ENCODE measurements around the gene SMYD3. TPM values are rescaled to one million over a fixed set of nuclear protein-coding genes. Genes with fewer than 3 reads are reported as not detected.
"Not testable (repeated sequence)": the region's sequence is repeated elsewhere in the genome, so short reads cannot be mapped to it uniquely, and the experiment has no call there.

Gene SMYD3
- total RNA-seq, 1 experiment from 2014 or later, result 69.6 TPM

DNA sequence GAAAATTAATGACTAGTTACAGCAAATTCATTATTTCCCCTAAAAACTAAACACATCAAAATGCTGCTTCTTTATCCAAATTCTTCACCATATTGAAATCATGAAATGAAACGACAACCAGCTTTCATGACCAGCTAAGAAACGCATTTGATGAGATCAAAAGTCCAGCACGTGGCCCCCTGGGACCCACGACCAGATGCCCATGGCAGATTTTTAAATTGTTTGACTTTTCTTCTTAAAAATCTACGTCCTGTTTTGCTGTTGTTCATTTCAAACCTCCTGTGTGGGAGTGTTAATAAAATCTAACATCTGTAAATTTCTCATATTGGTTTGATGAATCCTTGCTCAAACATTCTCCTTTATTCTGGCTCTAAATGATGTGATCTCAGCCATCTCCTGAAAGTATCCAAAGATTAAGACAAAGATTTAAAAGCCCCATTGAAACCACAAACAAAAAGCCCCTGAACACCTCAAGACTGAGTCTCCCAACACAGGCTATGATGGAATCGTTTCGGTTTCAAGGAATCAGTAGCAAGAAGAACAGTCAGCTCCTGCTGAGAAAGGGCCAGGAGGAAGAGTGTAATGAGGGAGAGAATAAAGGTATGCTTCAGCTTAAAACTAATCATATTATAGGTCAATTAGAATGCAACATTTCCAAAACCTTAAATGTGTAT is 523.6 kb downstream of the SMYD3 start:
- in situ Hi-C loops (cut with HindIII; ENCODE audit: low sequenced_read_pairs), result no loop called here
- DNase-seq (ENCODE audit: low spot score), result no peak

DNA sequence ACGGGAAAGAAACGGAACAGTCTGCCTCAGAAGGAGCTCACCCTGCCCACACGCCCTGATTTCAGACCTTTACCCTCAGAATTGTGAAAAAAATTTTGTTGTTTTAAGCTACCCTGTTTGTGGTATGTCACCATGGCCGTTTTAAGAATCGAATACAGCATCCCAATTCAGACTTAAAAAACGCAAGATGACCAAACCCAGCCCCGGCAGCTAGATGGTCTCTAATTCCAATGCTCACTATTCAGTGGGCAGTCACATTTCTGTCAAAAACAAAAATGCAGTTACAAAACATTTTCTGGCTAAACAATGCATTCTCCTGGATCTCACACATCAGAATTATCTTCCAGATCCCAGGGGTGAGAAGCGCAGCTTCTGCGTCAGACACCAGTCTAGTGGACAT is 527.5 kb downstream of the SMYD3 start:
- no peak for DNase-seq (ENCODE audit: low spot score)
- in situ Hi-C loops (cut with HindIII; ENCODE audit: low sequenced_read_pairs), result no loop called here

- no peak for DNase-seq (ENCODE audit: low spot score)
- in situ Hi-C loops (cut with HindIII; ENCODE audit: low sequenced_read_pairs), result no loop called here
These were observed 528.2 kb downstream of the SMYD3 start for GRCh38 chr1:245978915-245979314.

- in situ Hi-C loops (cut with HindIII; ENCODE audit: low sequenced_read_pairs), result no loop called here
These were observed 534.6 kb downstream of the SMYD3 start for GRCh38 chr1:245972476-245972875.

DNA sequence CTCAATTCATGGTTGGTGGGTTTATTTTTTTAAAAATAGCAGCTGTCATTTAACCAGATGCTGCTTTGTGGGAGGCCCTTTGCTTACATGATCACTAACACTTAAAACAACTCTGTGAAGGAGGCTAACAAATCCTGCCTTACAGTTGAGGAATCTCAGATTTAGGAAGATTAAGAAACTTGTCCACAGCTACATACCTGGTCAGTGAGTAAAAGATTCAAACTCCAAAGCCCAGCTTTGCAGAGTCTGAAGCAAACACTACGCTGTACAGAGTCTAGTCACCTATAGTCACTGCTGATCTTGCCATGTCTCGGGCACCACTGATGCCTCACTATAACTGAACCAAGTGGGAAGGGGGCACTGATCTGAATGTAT is 535.4 kb downstream of the SMYD3 start:
- in situ Hi-C loops (cut with HindIII; ENCODE audit: low sequenced_read_pairs), result no loop called here
- no peak for DNase-seq (ENCODE audit: low spot score)

More at GRCh38 chr1:245972476-245972875, 534.6 kb downstream of the SMYD3 start:
- DNase-seq (ENCODE audit: low spot score), result no peak

GRCh38 chr1:245971076-245971710 is 535.9 kb downstream of the SMYD3 start:
- DNase-seq (ENCODE audit: low spot score); in situ Hi-C loops (cut with HindIII; ENCODE audit: low sequenced_read_pairs): not testable (repeated sequence)

- in situ Hi-C loops (cut with HindIII; ENCODE audit: low sequenced_read_pairs), result no loop called here
- DNase-seq (ENCODE audit: low spot score), result no peak
These were observed 537.8 kb downstream of the SMYD3 start for GRCh38 chr1:245969283-245969682.

- DNase-seq (ENCODE audit: low spot score), result no peak
- in situ Hi-C loops (cut with HindIII; ENCODE audit: low sequenced_read_pairs), result no loop called here
These were observed 538.3 kb downstream of the SMYD3 start for GRCh38 chr1:245968775-245969174.

- in situ Hi-C loops (cut with HindIII; ENCODE audit: low sequenced_read_pairs), result no loop called here
- no peak for DNase-seq (ENCODE audit: low spot score)
These were observed 541.7 kb downstream of the SMYD3 start for GRCh38 chr1:245965398-245965797.

- DNase-seq (ENCODE audit: low spot score), result no peak
- in situ Hi-C loops (cut with HindIII; ENCODE audit: low sequenced_read_pairs), result no loop called here
These were observed 543.4 kb downstream of the SMYD3 start for GRCh38 chr1:245963649-245964048.

- in situ Hi-C loops (cut with HindIII; ENCODE audit: low sequenced_read_pairs), result no loop called here
These were observed 544.6 kb downstream of the SMYD3 start for GRCh38 chr1:245962453-245962852.

DNA sequence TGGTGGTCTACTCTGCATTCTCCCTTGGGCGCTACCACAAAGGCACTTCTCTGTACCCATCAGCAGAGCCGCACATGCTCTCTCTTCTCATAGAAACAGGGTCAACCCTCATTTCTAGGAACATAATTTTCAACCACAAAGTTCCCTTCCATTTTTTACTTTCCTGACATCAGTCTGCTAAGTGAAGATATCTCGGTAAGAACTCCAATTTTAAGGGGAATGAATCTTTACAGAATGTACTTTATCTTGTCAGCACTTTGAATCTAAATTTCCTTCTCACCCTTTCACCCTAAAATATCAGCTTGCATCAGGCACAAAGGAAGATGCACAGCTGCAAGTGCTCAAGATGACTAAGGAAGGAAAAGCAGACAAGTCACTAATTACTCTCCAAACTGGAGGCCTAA is 545.9 kb downstream of the SMYD3 start:
- in situ Hi-C loops (cut with HindIII; ENCODE audit: low sequenced_read_pairs), result no loop called here
- no peak for DNase-seq (ENCODE audit: low spot score)

More at GRCh38 chr1:245962453-245962852, 544.6 kb downstream of the SMYD3 start:
- DNase-seq (ENCODE audit: low spot score), result no peak

- in situ Hi-C loops (cut with HindIII; ENCODE audit: low sequenced_read_pairs), result no loop called here
These were observed 546.9 kb downstream of the SMYD3 start for GRCh38 chr1:245960171-245960570.

GRCh38 chr1:245958016-245958415 is 549.1 kb downstream of the SMYD3 start:
- in situ Hi-C loops (cut with HindIII; ENCODE audit: low sequenced_read_pairs), result no loop called here
- no peak for DNase-seq (ENCODE audit: low spot score)

More at GRCh38 chr1:245960171-245960570, 546.9 kb downstream of the SMYD3 start:
- no peak for DNase-seq (ENCODE audit: low spot score)

- in situ Hi-C loops (cut with HindIII; ENCODE audit: low sequenced_read_pairs), result no loop called here
- no peak for DNase-seq (ENCODE audit: low spot score)
These were observed 549.7 kb downstream of the SMYD3 start for GRCh38 chr1:245957427-245957826.

DNA sequence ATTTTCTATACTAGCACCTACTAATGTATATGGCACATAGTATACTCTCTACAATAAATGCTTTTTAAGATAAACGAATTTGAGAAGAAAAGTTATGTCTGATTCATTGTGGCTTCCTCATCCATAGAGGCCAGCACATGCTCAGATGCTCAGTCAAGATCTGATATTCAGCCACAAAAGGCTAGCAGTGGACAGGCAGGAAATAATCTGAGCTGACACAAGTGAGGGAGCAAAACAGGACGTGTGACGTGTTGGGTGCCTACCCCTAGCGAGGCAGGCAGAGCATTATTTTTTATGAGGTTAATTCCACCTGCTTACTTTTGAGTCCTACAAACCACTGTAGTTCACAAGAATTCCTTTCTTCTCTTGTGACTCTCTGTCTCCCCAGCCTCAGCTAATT is 550.9 kb downstream of the SMYD3 start:
- DNase-seq (ENCODE audit: low spot score), result no peak
- in situ Hi-C loops (cut with HindIII; ENCODE audit: low sequenced_read_pairs), result no loop called here

- no peak for DNase-seq (ENCODE audit: low spot score)
- in situ Hi-C loops (cut with HindIII; ENCODE audit: low sequenced_read_pairs), result no loop called here
These were observed 553.0 kb downstream of the SMYD3 start for GRCh38 chr1:245953876-245954660.

- in situ Hi-C loops (cut with HindIII; ENCODE audit: low sequenced_read_pairs), result no loop called here
- DNase-seq (ENCODE audit: low spot score), result no peak
These were observed 554.6 kb downstream of the SMYD3 start for GRCh38 chr1:245952383-245953026.

DNA sequence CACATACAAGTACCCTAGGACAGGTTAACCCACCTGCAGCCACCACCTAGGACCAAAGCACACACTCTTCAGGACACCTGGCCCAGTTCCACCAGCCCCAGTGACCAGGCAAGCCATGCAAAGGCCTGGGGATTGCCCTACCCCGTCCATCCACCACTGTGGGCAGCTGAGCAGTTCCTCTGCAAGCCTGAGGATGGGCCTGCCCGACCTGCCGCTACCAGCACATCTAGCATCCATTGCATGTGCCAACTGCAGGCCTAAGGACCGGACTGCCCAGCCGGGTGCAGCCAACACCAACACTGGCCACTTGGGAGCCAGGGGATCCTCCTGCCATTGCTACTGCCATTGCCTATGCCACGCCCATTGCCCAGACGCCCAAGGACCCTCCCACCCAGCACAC is 558.3 kb downstream of the SMYD3 start:
- no peak for DNase-seq (ENCODE audit: low spot score)
- in situ Hi-C loops (cut with HindIII; ENCODE audit: low sequenced_read_pairs), result no loop called here

DNA sequence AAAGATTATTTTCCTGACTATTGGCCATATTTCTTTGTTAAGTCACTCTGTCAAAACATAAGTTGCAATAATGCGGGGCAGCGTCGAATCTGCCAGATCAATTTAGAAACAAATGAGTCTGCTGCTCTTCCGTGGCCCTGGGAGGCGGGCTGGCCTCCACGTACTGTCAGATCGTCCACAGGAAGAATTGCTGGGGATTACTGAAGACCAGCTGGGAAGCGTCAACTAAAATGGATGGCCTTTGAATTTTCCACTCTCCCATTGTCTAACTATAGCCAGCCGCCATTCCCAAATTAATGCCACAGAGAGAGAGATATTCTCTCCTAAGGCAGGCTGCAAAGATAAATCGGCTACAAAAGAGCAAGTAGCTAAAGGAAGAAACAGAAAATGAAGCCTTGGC is 560.2 kb downstream of the SMYD3 start:
- in situ Hi-C loops (cut with HindIII; ENCODE audit: low sequenced_read_pairs), result no loop called here
- DNase-seq (ENCODE audit: low spot score), result peak; percentile 59
